Measurements from ENCODE around the gene ODC1. TPM values are rescaled to one million over a fixed set of nuclear protein-coding genes. Genes with fewer than 3 reads are reported as not detected.

The ODC1 gene
- total RNA-seq, 1 donor from 2014 or later, result 82.8 TPM

DNA sequence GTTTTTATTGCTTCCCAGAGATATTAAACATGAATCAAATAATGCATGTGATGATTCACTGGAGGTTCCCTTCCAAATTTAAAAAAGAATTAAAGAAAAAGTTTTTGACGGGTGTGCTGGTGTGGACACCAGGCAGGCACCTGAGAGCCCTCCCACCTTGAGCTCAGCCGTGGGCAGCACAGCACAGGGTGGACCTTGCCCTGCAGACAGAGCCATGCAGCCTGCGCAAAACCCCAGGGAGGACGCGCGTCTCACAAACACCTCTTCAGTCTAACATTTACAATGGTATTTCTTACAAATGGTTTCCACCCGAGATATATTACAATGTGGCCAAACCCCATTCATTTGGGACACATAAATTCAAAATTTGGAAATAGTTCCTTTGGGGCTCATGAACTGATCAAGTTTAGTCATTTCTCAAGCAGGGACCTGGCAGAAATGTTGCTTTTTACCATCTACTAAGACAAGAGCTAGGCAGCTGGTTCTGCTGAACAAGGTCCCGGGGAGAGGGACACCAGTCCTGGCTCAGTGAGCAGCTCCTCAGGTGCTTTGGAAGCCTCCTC is 45.4 kb downstream of the ODC1 start:
- intact Hi-C loops (cut with DNase I), result no loop called here

DNA sequence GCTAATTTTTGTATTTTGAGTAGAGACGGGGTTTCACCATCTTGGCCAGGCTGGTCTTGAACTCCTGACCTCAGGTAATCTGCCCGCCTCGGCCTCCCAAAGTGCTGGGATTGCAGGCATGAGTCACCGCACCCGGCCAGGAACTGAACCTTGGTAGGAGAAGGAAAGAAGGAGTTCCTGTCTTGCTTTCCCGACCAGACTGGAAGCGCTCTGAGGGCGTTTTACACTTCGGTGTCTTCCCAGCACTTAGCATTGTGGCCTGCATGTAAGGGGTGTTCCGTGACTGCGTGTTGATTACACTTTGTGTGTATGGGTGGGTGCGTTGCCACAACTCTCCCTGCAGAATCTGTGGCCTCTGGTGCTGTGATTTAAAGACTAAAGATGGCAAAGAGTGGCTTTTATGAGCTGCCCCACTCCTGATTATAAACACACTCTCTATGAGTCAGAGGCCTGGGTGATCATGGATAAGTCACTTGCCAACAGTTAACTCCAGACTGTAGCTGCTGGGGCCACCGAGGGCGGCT is 46.0 kb downstream of the ODC1 start:
- no peak for DNase-seq (ENCODE audit: low spot score in 2 of 2)
- Histone ChIP-seq H3K27ac (no peak overlapping the region), H3K27me3 (no peaks in the 10 kb centered on the region), H3K36me3 (no peaks in the 10 kb centered on the region), H3K4me3 (no peak overlapping the region), H3K4me1 (peaks cover 19 to 28% of the 10 kb centered on the region in 2 donors), H3K9me3 (no peaks in the 10 kb centered on the region)
- TF ChIP-seq, protein P1, sequence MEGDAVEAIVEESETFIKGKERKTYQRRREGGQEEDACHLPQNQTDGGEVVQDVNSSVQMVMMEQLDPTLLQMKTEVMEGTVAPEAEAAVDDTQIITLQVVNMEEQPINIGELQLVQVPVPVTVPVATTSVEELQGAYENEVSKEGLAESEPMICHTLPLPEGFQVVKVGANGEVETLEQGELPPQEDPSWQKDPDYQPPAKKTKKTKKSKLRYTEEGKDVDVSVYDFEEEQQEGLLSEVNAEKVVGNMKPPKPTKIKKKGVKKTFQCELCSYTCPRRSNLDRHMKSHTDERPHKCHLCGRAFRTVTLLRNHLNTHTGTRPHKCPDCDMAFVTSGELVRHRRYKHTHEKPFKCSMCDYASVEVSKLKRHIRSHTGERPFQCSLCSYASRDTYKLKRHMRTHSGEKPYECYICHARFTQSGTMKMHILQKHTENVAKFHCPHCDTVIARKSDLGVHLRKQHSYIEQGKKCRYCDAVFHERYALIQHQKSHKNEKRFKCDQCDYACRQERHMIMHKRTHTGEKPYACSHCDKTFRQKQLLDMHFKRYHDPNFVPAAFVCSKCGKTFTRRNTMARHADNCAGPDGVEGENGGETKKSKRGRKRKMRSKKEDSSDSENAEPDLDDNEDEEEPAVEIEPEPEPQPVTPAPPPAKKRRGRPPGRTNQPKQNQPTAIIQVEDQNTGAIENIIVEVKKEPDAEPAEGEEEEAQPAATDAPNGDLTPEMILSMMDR (IDR thresholded peaks at IDR 0.05), result no peak
- intact Hi-C loops (cut with DNase I), result no loop called here

More for the DNA sequence above, 45.4 kb downstream of the ODC1 start:
- Histone ChIP-seq H3K27me3 (no peaks in the 10 kb centered on the region), H3K9me3 (no peaks in the 10 kb centered on the region), H3K36me3 (no peaks in the 10 kb centered on the region), H3K4me3 (no peak overlapping the region), H3K27ac (no peak overlapping the region), H3K4me1 (peaks cover 19 to 32% of the 10 kb centered on the region in 2 donors)
- TF ChIP-seq, protein P1 (IDR thresholded peaks at IDR 0.05), result no peak
- no peak for DNase-seq (ENCODE audit: low spot score in 2 of 2)

DNA sequence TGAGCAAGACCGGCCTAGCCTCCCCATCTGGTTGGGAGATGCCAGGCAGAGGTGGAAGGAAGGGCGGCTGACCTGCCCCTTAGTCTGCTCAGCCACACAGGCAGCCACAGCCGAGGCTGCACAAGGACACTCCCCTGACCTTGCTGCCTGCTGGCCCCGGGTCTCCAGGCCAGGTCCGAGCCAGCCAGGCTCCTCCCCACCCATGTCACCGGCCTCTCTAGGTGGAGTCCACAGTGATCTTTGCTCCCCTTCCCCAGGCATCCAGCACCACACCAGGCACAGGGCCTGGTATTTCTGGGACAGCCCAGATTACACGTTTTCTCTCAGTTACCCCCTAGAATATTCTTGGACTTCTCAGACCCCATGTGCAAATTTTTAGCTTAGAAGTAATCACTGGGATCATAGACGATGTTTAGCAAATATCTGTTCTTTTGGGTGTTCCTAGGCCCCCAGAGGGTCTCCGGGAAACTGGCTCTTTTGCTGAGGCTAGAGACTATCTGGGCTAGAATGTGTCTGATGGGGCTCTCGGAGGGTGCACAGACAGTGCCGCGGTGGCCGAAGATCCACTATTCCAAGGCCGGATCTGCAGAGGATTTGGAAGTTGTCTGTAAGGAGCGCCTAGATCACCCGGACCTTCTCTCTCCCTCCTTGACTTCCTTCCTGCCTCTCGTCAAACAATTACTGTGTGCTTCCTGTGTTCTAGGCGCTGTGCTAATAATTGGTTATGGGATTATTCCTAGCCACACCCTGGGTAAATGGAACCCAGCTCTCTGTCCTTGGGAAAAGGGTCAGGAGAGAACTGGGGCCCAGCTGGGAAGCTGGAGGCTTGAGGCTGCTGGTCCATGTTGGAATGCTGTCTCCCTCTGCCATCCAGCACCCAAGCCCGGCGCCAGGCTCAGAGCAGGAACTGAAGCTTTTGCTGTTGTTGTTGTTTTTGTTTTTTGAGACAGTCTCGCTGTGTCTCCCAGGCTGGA is 46.9 kb downstream of the ODC1 start:
- DNase-seq (ENCODE audit: low spot score in 2 of 2), result no peak
- Histone ChIP-seq H3K9me3 (no peaks in the 10 kb centered on the region), H3K4me1 (peaks cover 19 to 20% of the 10 kb centered on the region in 2 donors), H3K4me3 (no peak overlapping the region), H3K27ac (no peak overlapping the region), H3K27me3 (no peaks in the 10 kb centered on the region), H3K36me3 (no peaks in the 10 kb centered on the region)
- intact Hi-C loops (cut with DNase I), result no loop called here
- TF ChIP-seq, protein P1 (IDR thresholded peaks at IDR 0.05), result no peak

DNA sequence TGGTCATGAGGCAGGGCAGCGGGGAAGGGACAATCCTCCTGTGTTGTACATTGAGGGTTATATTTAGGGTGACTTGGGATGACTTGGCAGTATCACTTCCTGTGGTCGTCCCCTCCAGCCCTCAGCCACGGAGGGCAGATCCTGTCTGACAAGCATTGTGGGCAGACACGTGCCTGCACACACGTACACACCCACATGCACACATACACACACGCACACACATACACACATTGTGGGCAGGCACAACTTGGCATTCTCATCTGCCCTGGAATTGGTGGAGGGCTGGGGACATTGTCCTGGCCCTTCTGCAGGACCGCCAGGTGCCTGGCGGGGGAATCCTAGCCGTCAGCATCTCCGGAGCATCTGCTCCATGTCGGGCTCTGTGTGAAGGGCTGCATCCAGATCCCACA is 47.6 kb downstream of the ODC1 start:
- H3K27ac ChIP-seq, result peak overlapping the region in 1 of 2 donors; percentile 50

DNA sequence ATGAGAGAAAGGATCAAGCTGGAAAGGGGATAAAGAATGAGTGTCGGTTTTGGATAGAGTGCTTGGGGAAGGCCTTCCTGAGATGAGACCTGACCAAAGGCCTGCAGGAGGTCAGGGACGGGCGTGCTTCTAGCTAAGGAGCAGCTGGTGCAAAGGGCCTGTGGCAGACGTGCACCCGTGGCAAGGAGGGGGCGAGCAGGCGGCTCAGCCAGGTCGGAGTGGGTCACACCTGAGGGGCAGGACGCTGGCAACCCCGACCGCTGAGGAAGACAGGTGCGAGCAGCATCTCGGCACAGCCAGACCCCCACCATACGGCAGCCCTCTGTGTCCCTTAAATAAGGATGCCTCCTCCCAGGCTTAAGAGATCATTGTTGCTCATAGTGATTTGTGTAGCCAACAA is 48.1 kb downstream of the ODC1 start:
- TF ChIP-seq, protein P1 (IDR thresholded peaks at IDR 0.05), result no peak
- intact Hi-C loops (cut with DNase I), result no loop called here
- Histone ChIP-seq H3K27me3 (no peaks in the 10 kb centered on the region), H3K4me3 (no peak overlapping the region), H3K36me3 (no peaks in the 10 kb centered on the region), H3K9me3 (no peaks in the 10 kb centered on the region), H3K4me1 (peaks cover 9 to 13% of the 10 kb centered on the region in 2 donors), H3K27ac (peak overlapping the region in 1 of 2 donors; percentile 50)
- no peak for DNase-seq (ENCODE audit: low spot score in 2 of 2)

More for the DNA sequence above, 47.6 kb downstream of the ODC1 start:
- Histone ChIP-seq H3K36me3 (no peaks in the 10 kb centered on the region), H3K4me1 (peaks cover 12 to 16% of the 10 kb centered on the region in 2 donors), H3K9me3 (no peaks in the 10 kb centered on the region), H3K27me3 (no peaks in the 10 kb centered on the region), H3K4me3 (no peak overlapping the region)
- TF ChIP-seq, protein P1 (IDR thresholded peaks at IDR 0.05), result no peak
- peak; percentile 36 to 76 for DNase-seq (ENCODE audit: low spot score in 2 of 2)
- intact Hi-C loops (cut with DNase I), result no loop called here

Measured in ascending aorta (tissue), 2 donors.